NCI-H1048 (cell line): ENCODE data around the gene MRPS21.
A peak's percentile ranks its signal among the peaks of the same experiment; 100 is the strongest.

Source experiments
- DNase-seq: peaks from one replicate; lab custom pipeline; 2025; lab: John Stamatoyannopoulos, UW

MRPS21 gene

DNA sequence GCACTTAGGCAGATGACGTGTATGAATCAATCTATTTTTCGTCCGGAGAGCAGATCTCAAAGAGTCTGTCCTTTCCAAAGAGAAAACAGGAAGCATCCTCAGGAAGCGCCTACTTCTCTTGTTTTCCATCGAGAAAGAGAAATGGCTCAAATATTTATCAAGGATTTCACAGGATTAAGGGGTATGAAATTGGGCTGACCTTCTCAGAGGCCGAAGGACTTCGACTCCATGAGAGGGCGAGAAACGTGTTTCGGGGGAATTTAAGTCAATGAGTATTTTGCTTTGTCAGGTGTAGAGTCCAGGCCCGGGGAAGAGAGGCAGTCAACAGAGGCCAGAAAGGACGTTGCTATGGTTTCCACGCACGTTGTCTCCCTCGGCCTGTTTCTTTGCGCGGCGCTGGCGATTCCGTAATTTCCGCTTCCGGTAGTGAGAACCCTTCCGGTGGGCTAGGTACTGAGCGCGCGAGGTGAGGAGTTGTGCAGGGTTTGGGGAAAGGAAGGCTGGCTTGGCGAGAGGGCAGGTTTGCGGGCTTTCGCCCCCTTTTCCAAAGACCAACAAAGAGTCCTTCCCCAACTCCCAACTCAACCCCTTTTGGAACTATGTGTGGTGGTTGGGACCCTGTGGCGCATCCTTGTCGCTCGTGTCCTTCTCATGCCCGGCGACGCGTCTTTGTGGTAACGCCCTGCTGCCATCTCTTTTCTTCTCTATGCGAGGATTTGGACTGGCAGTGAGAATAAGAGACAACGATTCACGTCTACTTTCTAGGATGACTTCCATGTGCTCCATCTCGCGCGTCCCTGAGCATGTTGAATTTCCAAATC, at the start of gene MRPS21:
Gene MRPS21, plus strand, starts transcription at position 429 of the 821 bp plus-strand sequence. CDS start 506 bp downstream, outside the sequence.
- DNase-seq, result peak; percentile 84

DNA sequence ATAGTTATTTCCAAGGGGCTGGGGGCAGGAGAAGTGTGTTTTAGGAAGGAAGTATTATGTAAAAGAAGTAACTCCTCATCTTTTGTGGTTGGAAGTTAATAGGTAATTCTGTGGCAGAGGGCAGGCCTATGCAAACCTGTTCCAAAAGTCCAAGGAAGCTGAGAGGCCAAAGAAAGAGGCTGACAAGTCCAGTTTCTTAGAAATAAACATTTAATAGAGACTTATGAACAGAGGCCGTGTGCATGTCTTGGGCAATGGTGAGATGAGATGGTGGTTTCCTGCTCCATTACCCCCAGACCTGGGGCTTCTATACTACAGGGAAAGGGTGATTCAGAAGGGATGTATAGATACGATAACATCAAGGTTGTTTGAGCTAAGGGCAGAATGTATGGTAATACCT, 43.7 kb upstream of the MRPS21 start:
- no peak for DNase-seq

DNA sequence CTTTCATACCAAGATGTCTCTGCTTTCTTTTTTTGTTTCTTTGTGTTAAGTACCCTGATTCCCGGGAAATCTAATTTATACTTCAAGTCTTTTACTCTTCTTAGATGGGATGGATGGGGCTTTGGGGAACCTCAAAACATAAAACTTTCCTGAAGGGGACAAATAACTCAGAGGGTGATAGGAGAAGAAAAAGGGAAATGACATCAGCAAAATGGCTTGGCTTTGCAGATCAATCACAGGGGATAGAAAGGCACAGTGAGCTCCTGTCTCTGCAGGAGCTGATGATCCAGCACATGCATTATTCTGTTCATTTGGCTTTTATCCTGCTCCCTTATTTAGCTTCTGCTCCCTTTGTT, 37.5 kb upstream of the MRPS21 start:
- no peak for DNase-seq

DNA sequence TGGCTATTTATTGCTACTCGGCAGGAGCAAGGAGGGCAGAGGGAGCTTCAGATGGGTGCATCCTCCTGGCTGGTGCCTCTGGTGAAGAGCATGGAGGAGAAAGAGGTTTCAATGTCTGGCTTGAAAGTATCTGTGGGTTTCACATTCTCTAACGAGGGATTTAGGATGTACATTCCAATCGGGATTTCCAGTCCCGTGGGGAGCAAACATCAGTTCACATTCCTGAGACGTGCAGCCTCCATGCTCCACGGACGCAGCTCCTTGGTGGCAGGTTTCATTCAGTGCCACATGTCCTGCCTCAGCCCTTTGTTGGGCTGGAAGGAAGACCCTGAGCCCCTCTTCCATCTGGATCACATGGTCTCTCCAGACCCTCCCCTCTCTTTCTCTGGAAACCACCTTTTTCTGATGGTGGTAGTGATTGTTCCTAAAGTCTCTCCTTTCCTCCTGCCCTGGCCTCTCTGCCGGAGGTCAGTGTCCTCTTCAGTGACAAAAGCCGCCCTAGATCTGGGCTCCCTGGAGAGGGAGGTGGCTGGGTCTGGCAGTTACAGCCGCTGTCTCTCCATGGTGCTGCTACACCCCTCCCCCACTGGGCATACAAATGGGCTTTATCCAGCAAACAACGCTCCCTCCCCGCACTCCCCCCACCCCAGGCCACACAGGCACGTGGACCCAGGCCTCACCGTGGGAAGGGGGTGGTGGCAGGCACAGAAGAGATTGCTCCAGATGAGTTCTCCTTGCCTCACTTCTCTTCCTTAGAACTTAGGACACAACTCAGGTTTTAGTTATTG, 36.9 kb upstream of the MRPS21 start:
- no peak for DNase-seq

DNA sequence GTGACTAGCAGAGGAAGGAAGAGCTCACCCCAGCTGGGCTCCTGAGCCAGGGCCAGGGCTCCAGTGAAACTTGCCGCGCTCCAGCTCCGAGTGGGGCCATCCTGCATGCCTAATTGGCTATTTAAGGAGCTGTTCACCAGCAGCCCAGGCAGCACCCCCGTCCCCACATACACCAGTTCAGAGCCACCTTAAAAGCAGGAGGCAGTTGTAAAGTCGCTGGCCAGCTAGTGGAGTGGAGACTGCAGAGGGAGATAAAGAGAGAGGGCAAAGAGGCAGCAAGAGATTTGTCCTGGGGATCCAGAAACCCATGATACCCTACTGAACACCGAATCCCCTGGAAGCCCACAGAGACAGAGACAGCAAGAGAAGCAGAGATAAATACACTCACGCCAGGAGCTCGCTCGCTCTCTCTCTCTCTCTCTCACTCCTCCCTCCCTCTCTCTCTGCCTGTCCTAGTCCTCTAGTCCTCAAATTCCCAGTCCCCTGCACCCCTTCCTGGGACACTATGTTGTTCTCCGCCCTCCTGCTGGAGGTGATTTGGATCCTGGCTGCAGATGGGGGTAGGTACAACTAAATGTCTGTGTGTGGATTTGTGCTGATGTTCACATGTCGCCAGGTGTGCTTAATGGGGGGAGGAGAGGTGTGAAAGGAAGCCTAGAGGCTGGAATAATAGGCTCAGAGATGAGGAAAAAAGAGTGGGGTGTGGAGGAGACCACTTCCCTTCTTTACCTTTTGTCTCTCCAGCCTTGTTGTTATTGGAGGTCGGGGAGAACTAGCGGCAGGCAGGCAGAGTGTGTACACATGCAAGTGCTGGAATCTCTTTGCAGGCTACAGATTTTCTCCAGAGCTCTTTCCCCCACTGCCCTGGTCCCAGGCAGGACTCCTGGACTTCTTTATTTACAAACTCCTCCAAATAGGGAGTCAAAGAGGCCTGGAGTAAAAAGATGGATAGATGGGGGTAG, 35.8 kb upstream of the MRPS21 start, which contains the start of gene CA14:
Gene CA14, plus strand, starts transcription at position 151 of the 962 bp plus-strand sequence. Its CDS starts 355 bp downstream, at position 506.
- no peak for DNase-seq

DNA sequence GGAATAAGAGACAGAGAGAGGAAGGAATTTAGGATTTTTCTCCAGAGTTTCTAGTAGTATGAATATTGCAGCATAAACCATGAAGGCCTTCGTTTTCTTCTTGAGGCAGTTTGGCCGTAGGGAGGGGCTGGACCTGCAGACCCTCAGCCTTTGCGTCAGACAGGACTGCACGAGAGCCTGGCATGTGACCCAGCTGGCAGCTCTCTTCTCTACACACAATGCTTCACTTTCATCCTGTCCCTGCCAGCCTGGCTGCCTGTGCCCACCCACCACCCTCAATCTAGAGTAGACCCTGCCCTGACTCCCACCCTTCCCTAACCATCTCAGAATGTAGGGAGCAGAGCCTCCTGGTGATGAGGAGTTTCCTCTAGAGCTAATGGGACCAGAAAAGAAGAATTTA, 34.4 kb upstream of the MRPS21 start:
- DNase-seq, result no peak

DNA sequence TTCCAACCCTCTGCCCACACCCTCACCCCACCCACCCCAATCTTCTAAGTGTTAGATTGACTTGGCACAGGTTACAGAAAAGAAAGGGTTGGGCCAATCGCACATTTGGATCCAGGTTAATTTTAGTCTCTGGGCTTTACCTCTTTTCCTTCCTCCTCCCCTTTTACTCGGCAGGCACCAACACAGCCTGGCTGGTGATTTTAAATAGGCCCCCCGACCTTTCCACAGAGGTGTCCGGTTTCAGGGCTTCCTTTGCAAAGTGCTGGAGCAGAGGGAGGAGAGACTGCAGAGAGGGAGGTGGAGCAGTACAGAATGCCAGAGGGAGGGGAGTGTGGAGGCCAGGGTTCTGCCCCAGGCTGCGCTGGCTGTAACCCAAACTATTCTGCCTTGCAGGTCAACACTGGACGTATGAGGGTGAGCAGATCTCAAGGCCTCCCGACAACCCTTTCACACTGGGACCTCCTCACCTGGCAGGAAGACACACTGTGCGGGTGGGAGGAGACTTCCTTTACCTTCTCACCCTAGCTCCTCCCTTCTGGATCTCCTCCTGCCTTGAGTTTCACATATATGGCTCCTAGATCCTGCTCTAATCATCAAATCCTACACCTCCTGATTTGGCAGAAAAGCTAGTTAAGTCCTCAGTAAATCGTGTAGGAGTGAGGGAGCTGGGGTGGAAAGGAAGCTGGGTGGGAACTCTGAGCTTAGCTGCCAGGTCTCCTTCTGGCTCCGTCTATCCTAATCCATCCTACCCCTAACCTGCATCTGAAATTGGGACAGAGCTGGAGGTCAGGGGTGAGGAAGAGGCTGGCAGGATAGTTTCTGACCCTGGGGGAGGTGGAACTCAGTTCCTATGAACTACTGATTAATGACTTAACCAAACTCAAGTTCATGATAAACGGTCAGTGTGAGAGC, 33.6 kb upstream of the MRPS21 start:
- no peak for DNase-seq

DNA sequence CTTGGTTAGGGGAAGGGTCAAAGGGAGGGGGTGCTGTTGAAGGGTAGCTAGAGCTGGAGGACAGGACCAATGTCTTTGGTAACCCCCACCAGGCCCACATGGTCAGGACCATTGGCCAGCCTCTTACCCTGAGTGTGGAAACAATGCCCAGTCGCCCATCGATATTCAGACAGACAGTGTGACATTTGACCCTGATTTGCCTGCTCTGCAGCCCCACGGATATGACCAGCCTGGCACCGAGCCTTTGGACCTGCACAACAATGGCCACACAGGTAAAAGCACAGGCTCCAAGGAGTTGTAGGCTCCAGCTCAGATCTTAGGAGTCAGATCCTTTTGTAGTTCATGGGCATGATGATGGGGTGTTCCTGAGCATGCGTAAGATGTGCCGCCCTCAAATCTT, 32.3 kb upstream of the MRPS21 start:
- DNase-seq, result no peak

DNA sequence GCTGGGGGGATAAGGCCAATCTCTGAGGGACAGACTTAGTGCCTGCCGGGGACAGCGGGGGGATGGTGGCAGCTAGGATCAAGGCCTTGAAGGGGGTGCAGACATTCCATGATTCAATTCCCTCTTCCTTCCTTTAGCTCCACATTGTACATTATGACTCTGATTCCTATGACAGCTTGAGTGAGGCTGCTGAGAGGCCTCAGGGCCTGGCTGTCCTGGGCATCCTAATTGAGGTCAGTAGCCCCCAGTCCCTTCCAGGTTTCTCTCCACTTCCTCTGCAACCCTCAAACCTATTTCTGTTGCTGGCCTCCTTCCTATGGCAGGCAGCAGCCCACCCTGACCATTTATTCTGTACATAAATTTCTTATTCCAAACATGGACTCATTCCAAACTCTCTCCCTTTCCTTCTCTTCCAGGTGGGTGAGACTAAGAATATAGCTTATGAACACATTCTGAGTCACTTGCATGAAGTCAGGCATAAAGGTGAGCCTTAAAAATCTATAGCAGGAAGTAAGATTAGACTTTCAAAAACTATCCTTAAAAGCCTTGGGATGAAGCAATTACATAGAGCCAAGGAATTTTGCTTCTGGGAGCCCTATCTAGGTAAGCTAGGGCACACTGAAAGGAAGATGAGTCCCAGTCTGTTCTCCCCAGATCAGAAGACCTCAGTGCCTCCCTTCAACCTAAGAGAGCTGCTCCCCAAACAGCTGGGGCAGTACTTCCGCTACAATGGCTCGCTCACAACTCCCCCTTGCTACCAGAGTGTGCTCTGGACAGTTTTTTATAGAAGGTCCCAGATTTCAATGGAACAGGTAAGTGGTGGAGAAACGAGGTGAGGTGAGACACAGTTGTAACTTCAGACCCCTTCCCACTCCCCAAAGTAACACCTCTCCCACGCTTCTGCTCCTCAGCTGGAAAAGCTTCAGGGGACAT, 31.0 kb upstream of the MRPS21 start:
- DNase-seq, result no peak

DNA sequence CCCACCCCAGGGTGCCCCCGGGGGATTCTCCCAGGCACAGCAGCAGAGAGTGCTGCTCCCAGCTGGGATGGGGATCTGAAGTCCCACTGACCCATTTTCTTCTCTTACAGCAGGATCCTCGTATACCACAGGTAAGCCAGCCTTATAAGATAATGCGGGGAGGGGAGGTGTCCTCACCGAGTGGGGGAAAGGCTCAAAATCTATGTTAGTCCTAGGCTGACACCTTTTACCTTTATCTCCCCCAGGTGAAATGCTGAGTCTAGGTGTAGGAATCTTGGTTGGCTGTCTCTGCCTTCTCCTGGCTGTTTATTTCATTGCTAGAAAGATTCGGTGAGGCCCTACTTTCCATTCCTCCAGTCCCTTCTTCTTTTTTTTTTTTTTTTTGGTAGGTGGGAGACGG, 30.1 kb upstream of the MRPS21 start:
- DNase-seq, result no peak

DNA sequence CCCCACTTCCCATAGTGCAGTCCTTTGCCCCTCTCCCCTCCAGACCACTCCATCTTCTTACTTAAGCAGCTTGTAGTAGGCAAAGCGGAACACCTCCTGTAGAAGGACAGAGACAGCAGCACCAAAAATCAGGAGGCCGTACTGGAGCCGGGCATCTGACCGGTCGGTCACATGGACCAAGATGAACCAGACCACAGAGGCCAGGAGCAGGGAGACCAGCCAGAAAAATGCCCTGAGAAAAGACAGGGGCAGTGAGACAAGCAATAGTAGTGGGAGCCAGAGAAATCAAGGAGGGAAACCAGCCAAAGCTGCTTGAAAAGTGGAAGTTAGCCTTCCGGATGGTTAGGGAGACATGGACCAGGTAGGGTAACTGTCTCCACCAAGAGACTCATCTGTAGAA, 25.8 kb upstream of the MRPS21 start:
- no peak for DNase-seq

DNA sequence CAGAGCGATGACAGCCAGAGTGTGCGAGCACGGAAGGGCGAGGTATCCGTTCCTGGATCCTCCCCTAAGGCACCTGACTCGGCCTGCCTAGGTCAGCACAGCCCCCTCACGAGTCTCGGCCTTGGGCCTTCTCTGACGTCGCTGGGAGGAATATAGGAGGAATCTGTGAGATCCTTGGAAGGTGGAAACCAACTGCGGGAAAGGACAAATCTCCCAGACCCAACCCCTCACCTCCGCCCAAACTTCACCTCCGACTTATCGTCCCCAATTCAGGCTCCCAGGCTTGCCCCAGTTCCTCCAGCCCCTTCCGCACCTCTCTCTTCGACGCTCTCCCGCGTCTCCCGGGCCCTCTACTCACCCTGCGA, 25.3 kb upstream of the MRPS21 start:
- DNase-seq, result no peak

DNA sequence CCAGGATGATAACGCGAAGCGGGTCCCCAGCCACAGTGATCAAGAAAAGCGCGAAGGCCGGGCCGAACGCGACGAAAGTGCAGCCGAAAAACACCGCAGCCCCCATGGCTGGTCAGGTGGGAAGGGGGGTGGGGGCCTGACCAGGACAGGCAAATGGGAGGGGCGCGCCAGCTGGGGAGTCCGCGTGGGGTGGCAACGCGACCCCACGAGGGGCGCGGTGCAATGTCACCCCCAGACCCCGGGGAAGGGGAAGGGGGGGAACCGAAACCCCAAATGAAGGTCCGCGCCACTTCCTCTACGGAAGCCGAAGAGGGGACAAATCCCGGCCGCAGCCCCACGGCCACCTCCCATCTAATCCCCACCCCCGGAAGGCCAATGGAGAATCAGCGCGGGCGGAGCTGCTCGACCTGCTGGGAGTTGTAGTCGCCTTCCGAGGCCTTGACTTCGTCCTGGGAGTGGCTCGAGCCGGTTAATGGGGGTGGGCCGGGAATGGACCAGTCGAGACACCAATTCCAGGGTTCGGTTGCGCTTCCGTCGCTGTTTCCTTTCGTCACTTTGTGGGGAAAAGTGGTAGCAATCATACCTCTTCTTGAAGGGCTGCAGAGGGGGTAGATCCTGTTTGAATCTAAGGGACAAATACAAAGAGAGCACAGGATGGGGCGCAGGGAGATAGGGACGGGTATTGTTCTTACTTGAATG, 24.8 kb upstream of the MRPS21 start, which contains the start of gene APH1A:
Gene APH1A, minus strand, starts transcription at position 312 of the 699 bp plus-strand sequence. Its CDS starts 206 bp downstream, at position 106.
- peak; percentile 96 for DNase-seq

DNA sequence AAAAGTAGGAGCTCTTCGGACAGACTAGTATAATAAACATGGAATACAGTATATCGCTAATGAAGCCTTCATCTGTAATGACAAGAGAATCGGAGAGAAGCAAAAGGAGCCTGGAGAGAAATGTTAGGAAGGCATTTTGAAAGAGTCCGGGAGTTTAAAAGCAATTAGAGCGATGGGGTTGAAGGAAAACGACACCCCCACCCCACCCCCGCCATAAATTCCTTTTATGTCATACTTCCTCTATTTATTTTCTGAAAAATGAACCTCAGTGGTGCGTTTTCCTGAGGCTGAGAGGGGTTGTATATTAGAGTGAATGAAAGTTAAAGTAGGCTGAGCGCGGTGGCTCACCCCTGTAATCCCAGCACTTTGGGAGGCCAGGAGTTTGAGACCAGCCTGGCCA, 24.2 kb upstream of the MRPS21 start:
- DNase-seq, result no peak

DNA sequence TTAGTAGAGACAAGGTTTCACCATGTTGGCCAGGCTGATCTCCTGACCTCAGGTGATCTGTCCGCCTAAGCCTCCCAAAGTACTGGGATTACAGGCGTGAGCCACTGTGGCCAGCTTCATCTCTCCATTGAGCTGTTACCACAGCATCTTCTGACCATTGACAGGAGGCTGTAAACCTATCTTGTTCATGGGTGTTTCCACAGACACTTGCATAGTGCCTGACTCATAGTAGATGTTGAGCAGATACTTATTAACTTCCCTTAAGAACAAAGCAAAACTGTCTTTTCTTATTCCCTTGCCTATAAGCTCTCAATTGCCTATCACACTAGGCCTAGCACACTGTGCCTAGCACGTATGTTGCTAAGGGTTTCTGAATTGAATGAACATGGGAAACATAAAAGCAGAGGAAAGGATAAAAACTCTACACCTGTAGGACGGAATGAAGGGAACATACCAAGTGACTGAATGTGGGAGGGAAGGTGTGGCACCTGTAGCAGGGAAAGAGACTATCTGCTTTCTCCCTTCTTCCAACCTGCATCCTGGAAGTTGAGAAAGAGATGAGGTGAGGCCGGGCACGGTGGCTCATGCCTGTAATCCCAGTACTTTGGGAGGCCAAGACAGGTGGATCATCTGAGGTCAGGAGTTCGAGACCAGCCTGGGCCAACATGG, 22.2 kb upstream of the MRPS21 start:
- DNase-seq, result no peak

DNA sequence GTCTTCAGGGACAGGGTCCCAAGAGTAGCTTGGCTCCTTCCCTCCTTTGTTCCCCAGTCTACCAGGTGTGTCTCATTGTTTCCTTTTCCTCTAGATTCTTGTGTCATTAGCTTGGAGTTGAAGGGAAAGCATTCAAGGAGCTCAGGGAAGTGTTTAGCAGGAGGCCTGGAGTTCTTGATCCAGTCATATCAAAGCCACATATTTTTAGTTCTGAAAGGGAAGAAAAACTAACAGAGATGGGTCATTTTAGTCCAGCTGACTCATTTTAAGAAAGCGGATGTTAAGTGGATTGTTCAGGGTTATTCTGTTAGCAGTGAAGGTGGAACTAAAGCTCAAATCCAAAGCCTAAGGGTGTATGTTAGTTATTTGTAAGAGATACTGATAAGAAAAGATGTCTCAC, 20.4 kb upstream of the MRPS21 start:
- DNase-seq, result no peak

DNA sequence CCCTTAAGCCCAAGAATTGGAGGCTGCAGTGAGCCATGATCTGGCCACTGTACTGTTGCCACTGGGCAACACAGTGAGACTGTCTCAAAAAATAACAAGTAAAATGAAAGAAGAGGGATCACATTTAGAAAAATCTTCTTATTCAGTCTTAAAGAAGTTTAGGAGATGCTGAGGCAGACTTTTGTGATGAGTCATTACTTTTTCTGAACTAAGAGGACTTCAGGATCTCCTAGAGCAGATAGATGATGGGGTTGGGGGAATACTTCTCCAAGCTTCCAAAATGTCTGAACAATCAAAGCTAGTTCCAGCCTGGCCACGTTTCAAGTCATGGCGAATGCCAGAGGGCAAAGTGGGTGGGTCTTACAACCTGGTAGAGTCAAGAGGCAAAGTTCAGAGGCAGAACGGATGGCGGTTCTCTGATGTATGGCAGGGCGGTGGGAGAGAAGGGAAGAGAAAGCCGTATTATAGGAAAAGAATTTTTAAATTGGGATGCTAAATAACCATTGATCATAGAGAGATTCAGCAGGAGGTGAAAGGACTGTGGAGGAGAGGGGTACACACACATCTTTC, 13.4 kb upstream of the MRPS21 start:
- DNase-seq, result no peak

DNA sequence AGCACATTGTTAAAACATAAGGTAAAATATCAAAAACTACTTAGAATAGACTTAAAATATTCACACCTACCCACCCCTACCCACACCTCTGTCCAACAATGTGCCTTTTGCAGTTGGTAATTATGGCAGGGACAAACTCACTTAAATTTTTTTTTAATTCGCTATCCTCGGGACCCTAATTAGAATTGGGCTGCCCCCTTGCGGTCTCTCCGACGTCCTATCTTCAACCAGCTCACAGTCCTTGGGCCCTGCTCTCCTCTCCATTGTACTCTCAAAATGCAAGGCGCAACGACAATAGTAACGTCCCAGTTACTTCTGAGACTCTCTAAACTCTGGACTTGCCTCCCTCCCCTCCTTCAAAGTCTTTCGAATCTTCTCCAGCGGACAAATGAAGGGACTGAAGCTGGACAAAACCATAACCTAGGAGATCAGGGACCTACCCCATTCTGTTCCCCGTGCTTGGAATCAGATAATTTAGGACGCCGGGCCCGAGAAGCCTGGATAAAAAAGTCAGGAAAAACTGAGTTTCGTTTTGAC, 12.4 kb upstream of the MRPS21 start:
- no peak for DNase-seq
